H1 (cell line): ENCODE data around the gene CYP46A1. TPM values are rescaled to one million over a fixed set of nuclear protein-coding genes. Genes with fewer than 3 reads are reported as not detected.

ENCODE experiments used
- CEBPB ChIP-seq: IDR thresholded peaks from 2 replicates; pipeline ENCODE4 v1.6.1; 2012; ENCODE audit warnings: low read depth, low read length
- JUND ChIP-seq: IDR thresholded peaks from 2 replicates; pipeline ENCODE4 v1.6.1; 2011; ENCODE audit warnings: mild to moderate bottlenecking, improper control_type of control experiment, low read length
- polyA plus RNA-seq, 7 experiments: library from polyadenylated mRNA; depleted of rRNA in 3 of 7; stranded (reverse) in 5 of 7; unstranded in 2 of 7; fragments of >200 nt in 5 of 7; fragments of 200-250 nt in 2 of 7; gene quantifications; 1 replicate in 5 of 7; 2 replicates in 1 of 7; 4 replicates in 1 of 7; pipeline versions ENCODE4 v1.2.1 to v1.2.3, GENCODE V29; 2011 to 2013; ENCODE audit warnings: missing spikeins in 2 of 7, mixed read lengths in 2 of 7
- total RNA-seq: library from RNA; stranded (reverse); fragmentation: NEBNext Ultra II Directional; extraction: Animal tissue kit (Norgen Biotek cat#: 25700); gene quantifications from 2 replicates; pipeline ENCODE4 v1.2.1, GENCODE V29; 2021

Gene CYP46A1
- total and polyA plus RNA-seq, 2 of the 8 experiments (the other 6 are each of a cell fraction or from before 2014, with no cell fraction given) = 0.41 to 1.3 TPM

GRCh38 chr14:99724196-99724891 lies 40.2 kb downstream of the CYP46A1 start (continued):
- TF ChIP-seq JUND = no peak
- no peak for TF ChIP-seq CEBPB
